Measurements from ENCODE around the gene TFF2.

Gene TFF2

GRCh38 chr21:42297377-42297776, 53.4 kb downstream of the TFF2 start:
- TF ChIP-seq CTCF (IDR thresholded peaks at IDR 0.05; ENCODE audit: low read depth, low read length, missing control alignments), result no peak
- no peak for DNase-seq (ENCODE audit: low read depth)
- H3K4me3 ChIP-seq (ENCODE audit: low read depth, low read length), result no peak overlapping the region

- no peak for DNase-seq (ENCODE audit: low read depth)
- no peak for TF ChIP-seq CTCF (IDR thresholded peaks at IDR 0.05; ENCODE audit: low read depth, low read length, missing control alignments)
- H3K4me3 ChIP-seq (ENCODE audit: low read depth, low read length), result no peak overlapping the region
Observed at GRCh38 chr21:42296501-42296900, 54.3 kb downstream of the TFF2 start.

Measured in GM12864 (cell line).